Thyroid gland (tissue), 4 donors: ENCODE data around the gene SAE1.

Experiments used
- POLR2A ChIP-seq, 2 donors: fragments of 450-650 bp; IDR thresholded peaks; one replicate each; pipeline ENCODE4 v1.6.1; 2017; ENCODE audit warnings: antibody characterized with exemption in 2 of 2, mild to moderate bottlenecking in 2 of 2, moderate library complexity in 1 of 2
- TF ChIP-seq, protein P1 (sequence below), 6 experiments: fragments of 200-600 bp in 3 of 6; fragments of 450-650 bp in 3 of 6; sonication (generic) in 3 of 6; IDR thresholded peaks; one replicate each; pipeline ENCODE4 v1.5.1; 2016 to 2019; ENCODE audit warnings: antibody characterized with exemption in 6 of 6, mild to moderate bottlenecking in 2 of 6, inconsistent platforms in 1 of 6, moderate library complexity in 1 of 6

DNA sequence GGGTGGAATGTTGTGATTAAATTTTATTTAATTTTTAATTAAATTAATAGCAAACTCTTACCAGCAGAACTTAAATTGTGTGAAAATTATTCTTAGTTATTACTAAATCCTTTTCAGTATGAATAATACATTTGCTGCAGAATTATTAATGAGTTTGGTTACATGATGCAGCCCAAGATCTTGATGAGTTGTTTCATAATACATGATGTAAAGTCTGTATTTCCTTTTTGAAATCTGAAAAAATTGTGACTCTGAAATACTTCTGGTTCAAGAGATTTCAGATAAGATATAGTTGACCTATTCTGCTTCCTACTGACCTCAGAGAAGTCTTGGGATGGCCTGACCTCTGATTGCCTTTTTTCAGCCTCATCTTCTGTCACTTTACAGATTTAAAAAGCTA is 11.1 kb downstream of the SAE1 start:
- TF ChIP-seq, protein P1, sequence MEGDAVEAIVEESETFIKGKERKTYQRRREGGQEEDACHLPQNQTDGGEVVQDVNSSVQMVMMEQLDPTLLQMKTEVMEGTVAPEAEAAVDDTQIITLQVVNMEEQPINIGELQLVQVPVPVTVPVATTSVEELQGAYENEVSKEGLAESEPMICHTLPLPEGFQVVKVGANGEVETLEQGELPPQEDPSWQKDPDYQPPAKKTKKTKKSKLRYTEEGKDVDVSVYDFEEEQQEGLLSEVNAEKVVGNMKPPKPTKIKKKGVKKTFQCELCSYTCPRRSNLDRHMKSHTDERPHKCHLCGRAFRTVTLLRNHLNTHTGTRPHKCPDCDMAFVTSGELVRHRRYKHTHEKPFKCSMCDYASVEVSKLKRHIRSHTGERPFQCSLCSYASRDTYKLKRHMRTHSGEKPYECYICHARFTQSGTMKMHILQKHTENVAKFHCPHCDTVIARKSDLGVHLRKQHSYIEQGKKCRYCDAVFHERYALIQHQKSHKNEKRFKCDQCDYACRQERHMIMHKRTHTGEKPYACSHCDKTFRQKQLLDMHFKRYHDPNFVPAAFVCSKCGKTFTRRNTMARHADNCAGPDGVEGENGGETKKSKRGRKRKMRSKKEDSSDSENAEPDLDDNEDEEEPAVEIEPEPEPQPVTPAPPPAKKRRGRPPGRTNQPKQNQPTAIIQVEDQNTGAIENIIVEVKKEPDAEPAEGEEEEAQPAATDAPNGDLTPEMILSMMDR (IDR thresholded peaks at IDR 0.05): no peak
- no peak for TF ChIP-seq POLR2A (IDR thresholded peaks at IDR 0.05)
